ENCODE measurements around the gene PLD1.

GRCh38 chr3:171804618-171805389 lies 5.5 kb downstream of the PLD1 start:
- TF ChIP-seq POLR2AphosphoS5 (IDR thresholded peaks at IDR 0.05; ENCODE audit: low read depth, low read length) (no peak), CTCF (IDR thresholded peaks at IDR 0.05; ENCODE audit: control extremely low read depth in 1 of 3, insufficient read depth in 1 of 3, low read depth in 1 of 3, low read length in 3 of 3) (no peak), EZH2 (IDR thresholded peaks at IDR 0.05; ENCODE audit: low read depth, low read length, severe bottlenecking) (no peak), SP1 (IDR thresholded peaks at IDR 0.05; ENCODE audit: low read depth, low read length) (no peak), ASH2L (IDR thresholded peaks at IDR 0.05; ENCODE audit: low read length) (no peak), POLR2A (IDR thresholded peaks at IDR 0.05; ENCODE audit: control extremely low read depth in 1 of 2, low read depth in 2 of 2, low read length in 2 of 2) (no peak), TAF1 (IDR thresholded peaks at IDR 0.05; ENCODE audit: low read depth, low read length) (no peak), GABPA (IDR thresholded peaks at IDR 0.05; ENCODE audit: borderline replicate concordance, insufficient read depth, low read length) (no peak), HDAC2 (IDR thresholded peaks at IDR 0.05; ENCODE audit: borderline replicate concordance in 1 of 2, low read depth in 2 of 2, low read length in 2 of 2) (no peak), CHD2 (IDR thresholded peaks at IDR 0.05; ENCODE audit: low read length) (no peak)

All from H1 (cell line).